Trophoblast cell (in vitro differentiated cells and primary cell): ENCODE data around the gene SOCS3.

ENCODE experiments used
- DNase-seq, 2 donors: peaks; one replicate each; pipeline ENCODE4 v3.0.0-alpha.2; 2016
- H2AFZ ChIP-seq: 2 replicates; pipeline ENCODE4 v1.6.1; 2013; ENCODE audit warnings: low read length, moderate library complexity, mild to moderate bottlenecking; ENCODE audit not compliant: insufficient read depth, poor library complexity
- H2AK5ac ChIP-seq: 2 replicates; pipeline ENCODE4 v1.6.1; 2013; ENCODE audit warnings: mild to moderate bottlenecking, low read length
- H2BK120ac ChIP-seq: 2 replicates; pipeline ENCODE4 v1.6.1; 2013; ENCODE audit warnings: low read length, mild to moderate bottlenecking, moderate library complexity; ENCODE audit not compliant: insufficient read depth, poor library complexity
- H2BK12ac ChIP-seq: 2 replicates; pipeline ENCODE4 v1.6.1; 2013; ENCODE audit warnings: mild to moderate bottlenecking, low read length, moderate library complexity
- H2BK5ac ChIP-seq: 2 replicates; pipeline ENCODE4 v1.6.1; 2013; ENCODE audit warnings: low read length, low read depth, moderate library complexity, mild to moderate bottlenecking; ENCODE audit not compliant: poor library complexity
- H3K14ac ChIP-seq: 2 replicates; pipeline ENCODE4 v1.6.1; 2013; ENCODE audit warnings: mild to moderate bottlenecking, low read length
- H3K18ac ChIP-seq: 2 replicates; pipeline ENCODE4 v1.6.1; 2013; ENCODE audit warnings: mild to moderate bottlenecking, low read length
- H3K23ac ChIP-seq: 2 replicates; pipeline ENCODE4 v1.6.1; 2013; ENCODE audit warnings: low read length
- H3K27ac ChIP-seq: 2 replicates; pipeline ENCODE4 v1.5.1; 2013; ENCODE audit warnings: low read depth, mild to moderate bottlenecking, inconsistent platforms, low read length, moderate library complexity
- H3K27me3 ChIP-seq: 2 replicates; pipeline ENCODE4 v1.6.1; 2013; ENCODE audit warnings: inconsistent platforms, mild to moderate bottlenecking, low read length, moderate library complexity; ENCODE audit not compliant: insufficient read depth
- H3K36me3 ChIP-seq, 2 experiments: 1 replicate in 1 of 2; 2 replicates in 1 of 2; pipeline ENCODE4 v1.6.1; 2013; ENCODE audit warnings: low read length in 2 of 2, mild to moderate bottlenecking in 2 of 2, moderate library complexity in 1 of 2; ENCODE audit not compliant: insufficient read depth in 2 of 2, control insufficient read depth in 1 of 2
- H3K4ac ChIP-seq: 2 replicates; pipeline ENCODE4 v1.6.1; 2013; ENCODE audit warnings: low read depth, mild to moderate bottlenecking, low read length, moderate library complexity
- H3K4me1 ChIP-seq, 2 experiments: 1 replicate in 1 of 2; 2 replicates in 1 of 2; pipeline ENCODE4 v1.6.1; 2013; ENCODE audit warnings: low read length in 2 of 2, mild to moderate bottlenecking in 2 of 2, moderate library complexity in 1 of 2; ENCODE audit not compliant: insufficient read depth in 2 of 2, control insufficient read depth in 1 of 2
- H3K4me2 ChIP-seq: 2 replicates; pipeline ENCODE4 v1.6.1; 2013; ENCODE audit warnings: inconsistent platforms, mild to moderate bottlenecking, low read length, moderate library complexity
- H3K4me3 ChIP-seq: 2 replicates; pipeline ENCODE4 v1.5.1; 2013; ENCODE audit warnings: mild to moderate bottlenecking, low read depth, low read length, inconsistent platforms
- H3K79me1 ChIP-seq: one replicate; pipeline ENCODE4 v1.6.1; 2013; ENCODE audit warnings: low read length
- H3K79me2 ChIP-seq: 2 replicates; pipeline ENCODE4 v1.6.1; 2013; ENCODE audit warnings: low read length, mild to moderate bottlenecking; ENCODE audit not compliant: control insufficient read depth, insufficient read depth, poor library complexity
- H3K9ac ChIP-seq: 2 replicates; pipeline ENCODE4 v1.6.1; 2013; ENCODE audit warnings: mild to moderate bottlenecking, low read length
- H3K9me3 ChIP-seq: 2 replicates; pipeline ENCODE4 v1.6.1; 2013; ENCODE audit warnings: low read depth, mild to moderate bottlenecking, control low read depth, inconsistent platforms, low read length; ENCODE audit not compliant: insufficient read depth
- H4K12ac ChIP-seq: 2 replicates; pipeline ENCODE4 v1.6.1; 2013; ENCODE audit warnings: low read depth, mild to moderate bottlenecking, low read length, moderate library complexity
- H4K8ac ChIP-seq: 2 replicates; pipeline ENCODE4 v1.6.1; 2013; ENCODE audit warnings: low read depth, mild to moderate bottlenecking, low read length, moderate library complexity
- H4K91ac ChIP-seq: one replicate; pipeline ENCODE4 v1.6.1; 2013; ENCODE audit warnings: low read depth, mild to moderate bottlenecking, low read length, moderate library complexity
- WGBS: extraction: QIAGEN DNeasy Blood & Tissue Kit; methylation state at CpG from one replicate; pipeline ENCODE4 v1.1.7; 2013; ENCODE audit warnings: missing lambda C conversion rate; ENCODE audit not compliant: insufficient read length, insufficient coverage; ENCODE audit errors: extremely low coverage; 5-methylcytosine and 5-hydroxymethylcytosine counted together

Gene SOCS3

GRCh38 chr17:78338486-78339259 lies 21.2 kb downstream of the SOCS3 start:
- H3K4me3 ChIP-seq = no peak overlapping the region
- no peak overlapping the region for H3K14ac ChIP-seq
- H3K18ac ChIP-seq = no peak overlapping the region
- no peak overlapping the region for H4K8ac ChIP-seq
- no peaks in the 10 kb centered on the region for H3K9me3 ChIP-seq
- H3K27me3 ChIP-seq = no peaks in the 10 kb centered on the region
- H2AK5ac ChIP-seq = no peak overlapping the region
- H2AFZ ChIP-seq = no peak overlapping the region
- H3K79me1 ChIP-seq = peaks cover 9% of the 10 kb centered on the region
- H2BK12ac ChIP-seq = no peak overlapping the region
- H3K23ac ChIP-seq = no peak overlapping the region
- no peak overlapping the region for H3K4me2 ChIP-seq
- no peak overlapping the region for H4K12ac ChIP-seq
- H3K9ac ChIP-seq = no peak overlapping the region
- no peak overlapping the region for H3K27ac ChIP-seq
- peaks cover 9 to 15% of the 10 kb centered on the region in 2 experiments for H3K4me1 ChIP-seq
- no peak overlapping the region for H2BK120ac ChIP-seq
- no peak overlapping the region for H4K91ac ChIP-seq
- no peaks in the 10 kb centered on the region for H3K36me3 ChIP-seq
- no peaks in the 10 kb centered on the region for H3K79me2 ChIP-seq
- no CpG with 5 or more reads among the region's 11 CpGs for WGBS
- H3K4ac ChIP-seq = no peak overlapping the region
- no peak overlapping the region for H2BK5ac ChIP-seq
- peak in 1 of 2 donors; percentile 49 for DNase-seq

GRCh38 chr17:78337244-78338109 lies 22.4 kb downstream of the SOCS3 start:
- H4K8ac ChIP-seq = no peak overlapping the region
- H3K27ac ChIP-seq = no peak overlapping the region
- no peak overlapping the region for H3K9ac ChIP-seq
- H3K79me2 ChIP-seq = no peaks in the 10 kb centered on the region
- no peak overlapping the region for H3K4me2 ChIP-seq
- no peak overlapping the region for H2AK5ac ChIP-seq
- no peak overlapping the region for H2BK12ac ChIP-seq
- H3K4me3 ChIP-seq = no peak overlapping the region
- H2BK5ac ChIP-seq = no peak overlapping the region
- H3K23ac ChIP-seq = no peak overlapping the region
- DNase-seq = peak in 1 of 2 donors; percentile 54
- H3K27me3 ChIP-seq = no peaks in the 10 kb centered on the region
- no peak overlapping the region for H4K91ac ChIP-seq
- no peak overlapping the region for H3K4ac ChIP-seq
- no CpG with 5 or more reads among the region's 19 CpGs for WGBS
- H3K36me3 ChIP-seq = no peaks in the 10 kb centered on the region
- no peak overlapping the region for H3K18ac ChIP-seq
- peaks cover 9% of the 10 kb centered on the region for H3K79me1 ChIP-seq
- peaks cover 9% of the 10 kb centered on the region in 2 experiments for H3K4me1 ChIP-seq
- no peak overlapping the region for H3K14ac ChIP-seq
- H3K9me3 ChIP-seq = no peaks in the 10 kb centered on the region
- H2AFZ ChIP-seq = no peak overlapping the region
- no peak overlapping the region for H4K12ac ChIP-seq
- H2BK120ac ChIP-seq = no peak overlapping the region

DNA sequence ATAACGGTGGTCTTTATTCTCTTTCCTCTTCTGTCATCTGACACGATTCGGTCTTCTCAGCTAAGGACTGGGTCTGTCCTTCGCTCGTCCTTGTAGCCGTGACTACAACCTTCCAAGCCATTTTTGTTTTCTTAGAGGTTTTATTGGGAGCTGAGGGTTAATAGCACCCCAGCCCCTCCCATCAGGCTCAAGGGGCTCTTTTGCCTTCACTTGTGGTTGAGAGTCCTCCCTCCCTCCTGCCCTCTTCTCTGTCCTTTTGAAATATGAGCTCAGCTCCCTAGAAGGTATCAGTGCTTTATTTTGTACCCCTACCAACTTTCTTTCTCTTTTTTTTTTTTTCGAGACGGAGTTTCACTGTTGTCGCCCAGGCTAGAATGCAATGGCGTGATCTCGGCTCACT lies 24.7 kb downstream of the SOCS3 start:
- H3K79me2 ChIP-seq = no peaks in the 10 kb centered on the region
- no peak for DNase-seq
- H3K4me1 ChIP-seq = no peaks in the 10 kb centered on the region
- no peak overlapping the region for H4K12ac ChIP-seq
- H3K4ac ChIP-seq = no peak overlapping the region
- H2BK5ac ChIP-seq = no peak overlapping the region
- WGBS = no CpG with 5 or more reads among the region's 11 CpGs
- no peak overlapping the region for H3K23ac ChIP-seq
- H3K18ac ChIP-seq = no peak overlapping the region
- no peak overlapping the region for H3K4me3 ChIP-seq
- no peak overlapping the region for H3K4me2 ChIP-seq
- no peak overlapping the region for H3K14ac ChIP-seq
- no peak overlapping the region for H3K9ac ChIP-seq
- no peaks in the 10 kb centered on the region for H3K79me1 ChIP-seq
- H2BK12ac ChIP-seq = no peak overlapping the region
- H4K8ac ChIP-seq = no peak overlapping the region
- no peak overlapping the region for H2BK120ac ChIP-seq
- H3K27ac ChIP-seq = no peak overlapping the region
- H2AFZ ChIP-seq = no peak overlapping the region
- no peaks in the 10 kb centered on the region for H3K27me3 ChIP-seq
- H2AK5ac ChIP-seq = no peak overlapping the region
- no peak overlapping the region for H4K91ac ChIP-seq
- H3K9me3 ChIP-seq = no peaks in the 10 kb centered on the region
- no peaks in the 10 kb centered on the region for H3K36me3 ChIP-seq

DNA sequence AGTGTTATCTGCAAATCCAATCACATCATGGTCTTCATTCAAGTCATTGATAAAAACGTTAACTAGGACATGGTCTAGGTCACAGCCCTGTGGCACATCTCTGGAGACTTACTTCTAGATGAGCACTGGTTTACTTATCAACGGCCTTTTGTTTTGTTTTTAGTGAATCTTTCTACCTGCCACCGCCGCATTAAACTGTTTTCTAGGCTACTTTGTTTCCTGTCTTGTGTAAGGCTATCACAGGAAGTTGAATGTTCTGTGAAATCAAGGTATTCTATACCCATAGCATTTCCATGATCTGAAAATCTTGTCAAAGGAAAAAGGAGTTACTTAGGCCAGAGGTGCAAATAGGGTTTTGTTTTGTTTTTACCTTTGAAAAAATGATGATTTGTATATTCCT lies 26.9 kb downstream of the SOCS3 start:
- Histone ChIP-seq H3K36me3 (no peaks in the 10 kb centered on the region), H3K23ac (no peak overlapping the region), H3K4me1 (no peaks in the 10 kb centered on the region), H3K27me3 (no peaks in the 10 kb centered on the region), H4K12ac (no peak overlapping the region), H4K8ac (no peak overlapping the region), H3K79me2 (no peaks in the 10 kb centered on the region), H3K4me3 (no peak overlapping the region), H3K14ac (no peak overlapping the region), H3K27ac (no peak overlapping the region), H2BK5ac (no peak overlapping the region), H2AFZ (no peak overlapping the region), H4K91ac (no peak overlapping the region), H2BK12ac (no peak overlapping the region), H2BK120ac (no peak overlapping the region), H2AK5ac (no peak overlapping the region), H3K9ac (no peak overlapping the region), H3K4ac (no peak overlapping the region), H3K79me1 (no peaks in the 10 kb centered on the region), H3K4me2 (no peak overlapping the region), H3K18ac (no peak overlapping the region), H3K9me3 (no peaks in the 10 kb centered on the region)
- peak in 1 of 2 donors; percentile 34 for DNase-seq
- WGBS = no CpG with 5 or more reads among the region's 4 CpGs
